ENCODE results near the gene OPA1.

- TF ChIP-seq CTCF (IDR thresholded peaks at IDR 0.05): no peak
- TF ChIP-seq POLR2A (IDR thresholded peaks at IDR 0.05): no peak
Observed at GRCh38 chr3:193742628-193743027, 149.6 kb downstream of the OPA1 start.

Measured in thyroid gland (tissue), 4 donors.